Stimulated activated CD8-positive, alpha-beta memory T cell treated with anti-CD3 and anti-CD28 coated beads, Interleukin-12 subunit alpha, Interleukin-12 subunit beta, amount 100 ng/mL, for 24 hours (primary cell): Measurements from ENCODE around the gene BACH2.

Source experiments
- DNase-seq: peaks from one replicate; pipeline ENCODE4 v3.0.0-alpha.2; 2020; ENCODE audit errors: extremely low read depth

The BACH2 gene

DNA sequence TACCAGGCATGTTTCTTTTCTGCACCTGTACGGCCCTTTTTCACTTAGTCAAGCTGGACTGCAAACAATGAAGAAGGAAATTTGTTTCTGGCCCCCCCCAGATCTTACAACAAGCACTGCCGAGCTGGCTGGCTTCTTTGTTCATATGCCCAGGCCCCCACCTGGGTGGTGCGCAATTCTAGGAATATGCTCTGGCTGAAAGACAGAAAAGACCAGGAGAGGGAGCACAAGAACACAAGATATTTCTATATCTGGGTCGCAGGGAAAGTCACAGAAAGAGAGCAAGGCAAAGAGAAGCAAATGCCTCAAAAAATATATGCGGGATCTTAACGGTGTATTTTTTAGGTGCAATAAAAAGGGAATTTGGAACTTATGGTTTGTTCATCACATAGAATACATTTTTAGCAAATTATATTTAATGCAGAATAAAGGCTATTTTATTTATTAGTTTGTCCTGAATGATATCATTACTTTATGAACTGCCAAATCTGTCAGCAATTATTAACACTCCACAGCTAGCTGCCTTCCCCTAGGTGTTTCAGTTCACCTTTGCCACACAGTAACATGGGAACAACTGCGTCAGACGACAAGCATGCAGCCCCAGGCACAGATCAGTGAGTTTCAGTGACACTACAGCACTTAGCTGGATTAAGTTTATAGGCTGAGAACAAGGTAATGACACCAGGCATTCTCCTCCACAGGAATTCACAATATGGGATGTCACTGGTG is 325.9 kb downstream of the BACH2 start:
- DNase-seq = no peak

DNA sequence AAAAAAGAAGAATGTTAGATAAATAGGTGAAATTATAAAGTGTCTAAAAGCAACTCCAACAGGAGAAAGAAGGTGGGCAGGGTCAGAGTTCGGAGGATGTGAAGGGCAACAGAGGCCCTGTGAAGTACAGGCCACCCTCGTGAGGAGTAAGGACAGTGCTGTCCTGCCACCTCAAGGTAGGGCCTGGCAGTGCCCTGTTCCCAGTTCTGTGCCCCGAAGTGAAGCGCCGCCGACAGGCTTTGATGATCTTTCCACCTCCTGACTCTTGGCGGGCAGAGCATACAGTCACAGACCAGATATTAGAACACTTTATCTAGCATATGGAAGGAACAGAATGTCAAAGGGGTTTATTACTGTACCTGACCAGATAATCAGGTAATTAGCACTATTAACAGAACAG is 326.6 kb downstream of the BACH2 start:
- DNase-seq = no peak

DNA sequence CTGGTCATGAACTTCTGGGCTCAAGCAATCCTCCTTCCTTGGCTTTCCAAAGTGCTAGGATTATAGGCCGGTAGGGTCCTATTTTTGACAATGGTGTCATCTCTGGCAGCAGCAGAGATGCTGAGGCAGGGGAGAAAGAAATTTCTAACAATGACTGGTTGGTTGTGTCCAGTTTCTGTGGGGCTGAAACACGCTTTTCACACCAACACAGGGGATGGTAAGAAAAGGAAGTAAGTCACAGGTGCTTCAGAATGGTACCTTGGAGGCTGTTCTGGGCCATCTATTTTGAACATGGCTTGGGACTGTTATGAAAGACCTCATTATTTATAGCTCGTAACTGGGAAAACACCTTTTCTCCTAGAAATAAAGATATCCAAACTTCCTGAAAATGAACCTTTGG is 329.7 kb downstream of the BACH2 start:
- no peak for DNase-seq

DNA sequence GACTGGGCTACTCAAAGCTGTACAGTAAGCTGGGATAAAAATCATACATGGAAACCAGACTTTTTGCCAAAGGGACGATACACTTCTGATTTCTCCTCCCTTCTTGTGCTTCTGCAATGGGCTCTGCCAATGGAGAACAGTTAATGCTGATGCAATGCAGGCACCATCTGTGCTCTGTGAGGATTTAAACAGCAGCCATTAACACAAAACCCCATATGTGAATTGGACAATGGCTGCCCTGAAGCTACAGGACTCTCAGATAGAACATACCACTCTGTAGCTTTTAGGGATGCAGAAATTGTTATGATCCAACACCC is 330.5 kb downstream of the BACH2 start:
- DNase-seq = no peak

DNA sequence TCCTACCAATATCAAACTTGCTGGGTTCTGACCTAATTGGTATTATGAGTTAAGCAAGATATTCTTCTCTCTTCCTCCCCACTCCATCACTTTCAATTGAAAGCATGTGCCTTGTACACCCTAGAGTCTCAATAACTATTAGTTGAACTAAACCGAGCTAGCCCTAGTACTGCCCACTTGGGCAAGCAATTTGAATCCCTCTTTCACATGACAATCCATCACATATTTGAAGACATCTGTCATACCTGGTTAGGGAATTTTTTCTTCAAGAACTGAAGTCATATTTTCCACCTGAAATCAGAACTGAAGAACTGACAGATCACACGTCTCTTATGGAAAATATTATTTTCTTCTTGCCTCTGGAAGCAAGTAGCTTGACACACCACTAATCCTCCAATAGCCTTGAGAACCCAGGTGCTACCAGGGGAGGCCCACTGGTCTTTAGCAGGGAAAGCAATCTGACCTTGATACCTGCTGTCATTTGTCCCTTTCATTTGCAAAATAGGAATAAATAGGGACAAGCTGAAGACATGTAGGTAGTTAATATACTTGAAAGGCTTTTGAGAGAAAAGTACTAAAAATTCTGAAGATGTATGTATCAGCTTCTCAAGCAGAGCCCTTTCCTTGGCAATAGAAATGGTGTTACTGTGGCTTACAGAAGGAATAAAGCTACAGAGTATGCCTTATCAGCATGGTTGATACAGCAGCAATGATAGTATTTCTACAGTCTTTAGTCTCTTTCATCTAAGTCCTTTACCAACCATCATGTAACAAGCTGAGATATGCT is 331.0 kb downstream of the BACH2 start:
- no peak for DNase-seq

DNA sequence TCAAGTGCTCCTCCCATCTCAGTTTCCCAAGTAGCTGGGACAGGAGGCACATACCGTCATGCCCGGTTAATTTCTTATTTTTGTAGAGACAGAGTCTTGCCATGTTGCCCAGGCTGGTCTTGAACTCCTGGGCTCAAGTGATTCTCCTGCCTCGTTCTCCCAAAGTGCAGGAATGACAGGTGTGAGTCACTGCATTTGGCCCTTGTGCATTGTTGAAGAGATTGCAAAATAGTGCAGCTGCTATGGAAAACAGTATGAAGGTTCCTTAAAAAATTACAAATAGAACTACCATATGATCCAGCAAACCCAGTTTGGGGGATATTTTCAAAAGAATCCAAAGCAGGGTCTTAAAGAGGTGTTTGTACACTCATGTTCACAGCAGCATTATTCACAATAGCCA is 333.3 kb downstream of the BACH2 start:
- DNase-seq = no peak

DNA sequence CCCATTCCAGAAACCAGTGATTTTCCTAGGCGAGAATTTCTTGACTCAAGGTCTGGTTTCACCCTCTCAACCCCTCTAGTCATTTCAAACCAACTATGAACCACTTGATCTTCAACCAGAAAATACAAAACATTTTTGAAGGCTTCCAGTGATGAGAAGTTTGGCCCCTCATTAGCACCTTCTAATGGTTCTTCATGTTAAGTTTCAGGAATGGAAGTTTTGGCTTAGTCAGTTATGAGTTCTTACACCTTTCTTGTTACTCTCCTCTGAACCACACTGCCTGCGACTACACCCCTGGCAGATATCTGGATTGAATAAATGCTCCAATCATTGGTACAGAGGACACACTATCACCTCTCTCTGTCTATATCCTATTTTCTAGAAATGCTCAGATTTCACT is 335.2 kb downstream of the BACH2 start:
- DNase-seq = no peak

DNA sequence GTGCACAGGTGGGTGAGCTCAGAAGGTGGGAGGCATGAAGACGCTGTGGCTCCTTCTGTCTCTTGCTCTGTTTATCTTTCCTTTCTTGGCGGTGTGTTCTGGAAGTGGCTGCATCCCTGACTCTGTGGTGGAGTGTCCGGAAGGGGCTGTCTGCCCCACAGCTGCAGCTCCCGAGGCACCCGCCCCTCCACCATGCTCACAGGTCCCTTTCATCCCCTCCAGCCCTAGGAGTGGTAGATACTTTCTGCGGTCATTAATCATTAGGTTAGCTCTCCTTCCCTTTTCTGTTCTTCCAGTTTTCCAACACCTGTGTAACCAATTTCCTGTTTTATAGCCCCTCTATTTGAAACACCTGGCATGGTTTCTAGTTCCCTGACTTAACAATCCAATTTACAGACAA is 336.8 kb downstream of the BACH2 start:
- no peak for DNase-seq

DNA sequence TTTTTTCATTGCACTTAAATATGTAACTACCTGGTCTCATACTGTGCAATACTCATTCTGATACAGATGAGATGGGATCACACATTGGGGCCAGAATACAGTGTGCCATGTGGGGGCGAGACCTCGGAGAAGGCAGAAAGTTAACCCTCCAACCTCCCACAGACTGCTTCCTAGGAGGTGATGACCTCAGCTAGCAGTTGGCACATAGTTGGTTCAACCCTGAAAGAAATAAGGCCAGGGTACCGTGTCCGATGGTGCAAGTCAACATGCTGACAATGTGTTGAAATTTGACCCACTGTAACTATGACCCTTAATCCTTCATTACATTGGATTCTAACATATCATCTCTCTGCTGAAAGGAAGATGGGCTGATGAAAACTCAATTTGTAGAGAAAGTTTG is 340.5 kb downstream of the BACH2 start:
- DNase-seq = no peak

DNA sequence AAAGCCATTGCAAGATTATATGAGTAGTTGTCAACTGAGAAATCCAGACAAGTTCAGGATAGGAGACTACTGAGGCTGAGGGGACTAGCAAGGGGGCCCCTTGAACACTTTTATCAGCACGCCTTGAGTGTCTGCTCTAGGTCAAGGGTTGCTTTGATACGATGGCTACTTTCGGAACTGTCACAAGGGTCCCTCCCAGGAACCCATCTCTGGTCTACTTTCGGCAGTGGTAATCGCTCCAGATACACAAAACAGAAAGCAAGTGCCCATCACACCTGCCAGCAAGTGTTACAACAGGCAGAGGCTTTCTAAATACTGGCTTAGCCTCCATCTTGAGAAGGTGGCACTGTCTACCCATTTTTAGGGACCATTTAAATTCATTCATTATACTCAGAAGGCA is 341.3 kb downstream of the BACH2 start:
- DNase-seq = no peak

DNA sequence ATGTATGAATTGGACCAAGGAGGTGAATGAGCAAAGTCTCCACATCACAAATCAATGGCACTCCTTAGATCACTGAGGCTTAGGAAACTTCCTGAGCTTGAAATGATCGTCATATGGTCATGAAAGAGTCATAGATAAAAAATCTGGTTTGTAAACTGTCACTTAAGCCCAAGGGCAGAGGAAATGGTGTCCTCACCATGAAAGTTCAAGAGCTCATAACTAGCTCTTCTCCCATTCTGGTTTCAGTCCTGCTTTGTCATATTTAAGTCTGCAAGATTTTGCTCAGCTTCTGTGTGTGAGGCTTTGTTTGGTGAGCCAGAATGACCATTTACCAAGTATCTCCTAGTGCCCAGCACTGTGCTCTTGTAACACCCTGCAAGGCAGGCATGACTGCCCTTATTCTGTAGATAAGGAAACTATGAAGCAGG is 341.9 kb downstream of the BACH2 start:
- no peak for DNase-seq

DNA sequence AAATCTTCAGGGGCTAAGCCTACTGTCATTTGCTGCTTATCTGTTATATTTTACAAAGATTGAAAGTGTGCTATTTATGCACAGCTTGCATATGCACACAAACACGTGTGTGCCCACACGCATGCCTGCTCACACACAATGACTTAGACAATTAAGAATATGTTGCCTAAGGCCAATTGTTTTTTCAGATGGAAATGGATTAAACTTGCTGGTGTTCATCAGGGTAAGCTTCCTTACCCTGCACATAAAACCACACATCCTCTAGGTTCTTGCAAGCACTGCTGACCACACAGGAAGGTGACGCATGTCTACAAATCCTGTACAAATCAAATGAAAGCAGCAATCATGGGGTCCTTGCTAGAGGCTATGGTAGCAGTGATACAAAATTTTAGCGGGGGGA is 344.0 kb downstream of the BACH2 start:
- DNase-seq = peak; percentile 34

DNA sequence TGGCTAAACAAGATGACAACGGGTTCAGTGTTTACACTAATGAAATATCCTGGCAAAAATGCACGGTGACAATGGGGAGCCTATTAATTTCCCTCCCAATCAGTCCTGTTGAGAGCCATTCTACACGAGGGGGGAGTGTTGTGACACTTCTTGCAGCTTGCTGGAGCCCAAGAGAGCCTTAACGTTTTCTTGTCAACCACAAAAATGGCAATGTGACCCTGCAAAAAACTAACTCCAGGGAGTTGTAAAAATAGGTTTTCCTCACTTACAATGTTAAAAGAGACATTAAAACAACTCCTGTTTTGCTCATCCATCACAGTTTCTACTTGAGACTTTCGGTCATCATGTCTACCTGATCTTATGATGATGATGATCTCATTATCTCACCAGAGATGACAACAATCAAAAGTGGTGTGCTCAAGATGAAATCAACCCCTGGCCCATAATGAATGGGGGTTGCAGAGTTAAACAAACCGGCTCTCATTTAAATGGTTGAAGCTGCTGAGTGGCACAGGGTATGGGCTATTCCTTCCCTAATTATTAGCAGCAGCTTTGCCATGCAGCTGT is 344.5 kb downstream of the BACH2 start:
- DNase-seq = no peak

DNA sequence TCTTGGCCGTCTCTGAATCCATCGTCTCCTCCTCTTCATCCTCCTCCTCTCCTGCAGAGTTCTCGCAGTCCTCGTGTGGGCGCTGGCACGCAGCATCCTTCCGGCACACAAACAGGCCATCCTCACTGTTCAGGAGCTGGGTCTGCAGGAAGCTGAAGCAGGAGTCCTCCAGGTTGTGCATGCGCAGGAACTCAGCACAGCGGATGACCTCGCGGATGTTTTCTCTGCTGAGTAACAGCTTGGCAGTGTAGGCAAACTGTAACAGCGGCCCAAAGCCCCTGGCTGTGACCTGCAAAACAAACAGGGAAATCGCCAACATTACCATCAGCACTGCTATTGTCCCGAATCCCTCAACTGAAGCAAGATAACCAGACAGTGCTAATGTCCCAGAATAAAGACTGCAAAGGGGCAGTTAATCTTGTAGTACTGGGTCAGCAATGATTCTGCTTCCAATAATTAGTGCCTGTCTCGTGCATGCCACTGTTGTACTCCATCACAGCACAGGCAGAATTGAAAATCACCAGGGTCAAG is 345.0 kb downstream of the BACH2 start:
- DNase-seq = no peak

DNA sequence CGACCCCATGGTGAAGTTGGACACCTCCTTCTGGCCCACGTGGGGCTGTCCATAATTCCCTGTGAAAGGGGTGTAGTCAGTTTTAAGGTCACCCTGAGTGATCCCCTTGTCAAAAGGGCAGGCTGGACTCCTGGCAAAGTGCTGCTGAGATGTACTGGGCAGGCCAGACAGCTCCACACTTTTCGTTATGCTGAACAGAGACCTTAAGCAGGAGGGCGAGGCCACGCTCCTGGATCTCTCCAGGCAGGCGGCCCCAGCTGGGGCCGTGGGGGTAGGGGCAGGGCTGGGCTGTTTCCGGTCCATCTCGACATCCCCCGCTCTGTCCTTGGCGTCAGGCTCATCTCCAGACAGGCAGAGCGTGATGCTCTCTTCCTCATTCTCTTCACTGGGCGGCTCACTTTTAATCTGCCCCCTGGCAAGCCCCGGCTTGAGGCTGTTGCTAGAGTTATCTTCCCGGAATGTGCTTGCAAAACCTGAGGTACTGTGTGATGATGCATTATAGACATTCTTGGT is 345.7 kb downstream of the BACH2 start:
- no peak for DNase-seq

DNA sequence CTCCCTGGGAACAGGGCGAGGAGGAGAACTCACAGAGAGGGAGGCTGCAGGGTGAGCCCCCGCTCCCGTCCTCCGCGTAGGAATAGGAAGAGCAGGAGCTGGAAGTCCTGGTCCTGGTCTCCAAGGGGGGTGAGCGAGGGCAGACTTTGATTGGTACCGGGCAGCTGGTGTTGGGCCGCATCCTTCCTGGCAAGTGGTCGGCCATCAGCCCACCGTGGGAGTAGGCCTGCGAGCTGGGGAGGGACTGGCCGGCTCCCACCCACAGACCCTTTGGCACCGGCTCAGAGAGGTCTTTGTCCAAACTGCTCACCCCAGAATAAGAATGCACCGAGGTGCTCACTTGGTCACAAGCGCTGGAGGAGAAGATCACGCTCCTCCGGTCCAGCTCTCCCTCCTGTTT is 346.2 kb downstream of the BACH2 start:
- DNase-seq = no peak

DNA sequence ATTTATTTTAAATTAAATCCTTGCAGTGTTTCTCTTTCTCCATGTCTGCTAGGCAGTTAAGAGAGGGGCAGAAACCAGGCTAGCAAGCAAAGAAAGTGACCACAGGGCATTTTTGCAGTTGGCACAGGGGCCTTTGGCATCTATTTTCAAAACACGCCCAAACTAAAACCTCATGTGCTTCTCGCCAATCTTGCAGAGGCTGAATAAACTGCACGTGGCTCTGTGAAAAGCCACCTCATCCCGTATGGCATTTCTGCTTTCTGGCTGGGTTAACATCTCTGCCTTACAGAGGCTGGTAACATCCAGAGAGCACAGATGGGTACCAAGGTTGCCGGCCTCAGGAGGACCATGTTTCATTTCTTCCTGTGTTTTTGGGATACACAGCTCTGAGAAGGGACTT is 347.8 kb downstream of the BACH2 start:
- no peak for DNase-seq

DNA sequence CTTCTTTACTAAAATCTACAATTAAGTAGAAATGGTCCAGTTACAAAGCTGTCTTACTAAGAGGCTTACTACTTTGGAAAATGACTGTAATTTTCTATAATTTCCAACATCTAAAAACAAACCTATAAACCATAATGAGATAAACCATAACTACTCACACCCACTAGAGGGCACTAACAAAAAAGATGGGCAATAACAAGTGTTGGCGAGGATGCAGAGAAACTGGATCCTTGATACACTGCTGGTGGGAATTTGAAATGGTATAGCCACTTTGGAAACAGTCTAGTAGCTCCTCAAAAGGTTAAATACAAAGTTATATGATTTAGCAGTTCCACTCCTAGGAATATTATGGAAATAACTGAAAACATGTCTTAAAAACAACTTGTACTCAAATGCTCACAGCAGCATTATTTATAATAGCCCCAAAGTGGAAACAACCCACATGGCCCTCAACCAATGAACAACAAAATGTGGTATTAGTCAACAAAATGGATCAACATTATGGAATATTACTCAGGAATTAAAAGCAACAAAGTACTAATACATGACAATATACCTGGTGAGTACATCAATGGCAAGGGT is 351.7 kb downstream of the BACH2 start:
- DNase-seq = no peak

DNA sequence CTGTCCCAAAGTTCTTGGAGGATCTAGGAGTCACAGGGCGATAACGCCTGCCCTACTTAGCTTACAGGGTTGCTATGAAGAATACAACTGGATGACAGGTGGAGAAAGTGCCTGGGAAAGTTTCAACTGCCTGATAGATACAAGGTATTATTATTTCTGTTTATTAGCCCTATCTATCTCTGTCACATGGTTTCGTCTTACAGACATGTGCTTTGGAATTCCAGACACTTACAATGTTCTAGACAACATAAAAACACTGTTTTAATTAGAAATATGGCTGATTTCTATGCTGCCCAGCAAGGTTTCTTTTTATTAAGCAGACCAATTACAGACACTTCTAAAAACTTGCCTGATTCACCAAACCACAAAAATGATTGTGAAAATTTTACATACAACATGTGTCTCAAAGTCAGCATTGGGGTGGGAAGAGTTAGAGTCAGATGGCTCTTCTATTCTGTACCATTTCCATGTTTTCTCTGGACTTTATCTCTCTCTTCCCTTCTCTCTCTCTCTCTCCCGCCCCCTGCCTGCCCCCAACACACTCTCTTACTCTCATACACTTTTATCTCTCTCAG is 352.4 kb downstream of the BACH2 start:
- DNase-seq = no peak

DNA sequence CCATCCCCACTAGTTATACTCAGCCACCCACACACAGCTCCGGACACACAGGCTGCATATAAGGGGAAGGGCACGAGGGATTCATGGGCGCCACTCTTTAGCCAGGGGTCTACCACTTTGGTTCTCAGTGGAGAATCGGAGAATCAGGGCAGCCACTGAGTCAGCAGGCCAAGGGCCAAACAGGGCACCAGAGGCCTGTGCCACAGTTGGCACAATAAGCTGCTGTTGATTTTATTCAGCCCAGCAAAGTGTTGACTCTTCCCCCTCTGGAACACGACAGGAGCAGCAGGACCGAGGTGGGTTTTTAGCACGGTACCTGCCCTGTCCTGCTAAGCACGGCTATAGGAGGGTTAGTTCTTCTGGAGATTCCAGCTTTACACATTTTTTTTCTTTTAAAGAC is 354.0 kb downstream of the BACH2 start:
- no peak for DNase-seq

DNA sequence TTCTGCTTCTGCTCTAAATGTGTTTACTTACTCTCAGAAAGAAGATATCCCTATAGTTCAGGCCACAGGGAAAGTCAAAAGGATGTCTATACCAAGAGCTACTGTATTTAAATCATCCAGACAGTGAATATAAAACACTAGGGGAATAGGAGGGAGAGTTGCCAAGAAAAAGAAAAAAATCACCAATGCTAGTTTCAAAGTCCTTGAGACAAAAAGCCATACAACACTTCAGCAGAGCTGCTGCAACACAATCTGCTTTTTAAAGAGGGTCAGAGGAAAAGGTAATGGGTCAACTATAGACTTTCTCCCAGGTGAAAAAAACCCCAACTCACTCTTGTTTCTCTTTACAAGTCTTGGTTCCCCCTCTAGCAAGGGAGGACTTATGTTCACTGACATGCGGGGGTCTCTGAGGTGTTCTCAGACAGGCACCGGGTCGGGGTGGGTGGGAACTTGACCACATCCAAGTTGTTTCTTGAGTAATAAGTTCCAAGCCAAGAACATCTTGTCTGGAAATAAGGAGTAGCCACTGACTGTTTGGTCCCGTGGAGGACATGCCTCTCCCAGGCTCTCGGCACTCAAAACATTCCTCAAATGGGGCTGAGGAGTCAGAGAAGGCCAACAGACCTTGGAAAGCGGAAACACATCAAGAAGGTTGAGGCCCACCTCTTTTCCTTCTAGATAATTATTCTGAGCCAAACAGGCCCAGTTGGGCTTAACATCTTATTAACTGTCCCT is 354.7 kb downstream of the BACH2 start:
- DNase-seq = no peak
